ENCODE data around the gene PKD2L1. TPM values are rescaled to one million over a fixed set of nuclear protein-coding genes. Genes with fewer than 3 reads are reported as not detected.

Gene PKD2L1
- total and polyA plus RNA-seq, 4 experiments from 2014 or later = not detected

GRCh38 chr10:100362570-100363496, 32.8 kb upstream of the PKD2L1 start:
- peaks cover 0 to 12% (median 7%) of the 10 kb centered on the region in 4 donors for H3K4me1 Mint-ChIP-seq
- CTCF ChIA-PET (ENCODE audit: partially characterized antibody) = no interaction called here

GRCh38 chr10:100360234-100360633, 30.2 kb upstream of the PKD2L1 start:
- peaks cover 0 to 3% of the 10 kb centered on the region in 2 donors for H3K36me3 Mint-ChIP-seq
- H3K36me3 ChIP-seq (ENCODE audit: insufficient read depth, low read length) = no peaks in the 10 kb centered on the region
- H3K4me3 Mint-ChIP-seq = no peak overlapping the region
- H3K9me3 Mint-ChIP-seq = no peaks in the 10 kb centered on the region
- H3K27ac Mint-ChIP-seq = no peak overlapping the region
- H3K27me3 Mint-ChIP-seq = no peaks in the 10 kb centered on the region
- peaks cover 0 to 7% (median 6%) of the 10 kb centered on the region in 4 donors for H3K4me1 Mint-ChIP-seq
- no peak overlapping the region for H3K4me3 ChIP-seq (ENCODE audit: low read length in 2 of 2)
- intact Hi-C loops (cut with micrococcal nuclease) = no loop called here
- ChIA-PET CTCF (ENCODE audit: partially characterized antibody) (no interaction called here), POLR2A (ENCODE audit: partially characterized antibody) (no interaction called here)
- no peak overlapping the region for H3K27ac ChIP-seq (ENCODE audit: low read depth, low read length)
- H3K4me1 ChIP-seq (ENCODE audit: insufficient read depth, low read length) = no peaks in the 10 kb centered on the region
- H3K27me3 ChIP-seq (ENCODE audit: insufficient read depth, low read length) = no peaks in the 10 kb centered on the region
- DNase-seq = no peak
- no peaks in the 10 kb centered on the region for H3K9me3 ChIP-seq (ENCODE audit: control insufficient read depth in 1 of 2, low read length in 2 of 2)

More at GRCh38 chr10:100362570-100363496, 32.8 kb upstream of the PKD2L1 start:
- no peak overlapping the region for H3K27ac ChIP-seq (ENCODE audit: low read depth, low read length)
- Mint-ChIP-seq H3K27ac (no peak overlapping the region), H3K9me3 (no peaks in the 10 kb centered on the region), H3K4me3 (no peak overlapping the region), H3K36me3 (peaks cover 0 to 3% of the 10 kb centered on the region in 2 donors), H3K27me3 (no peaks in the 10 kb centered on the region)
- H3K4me1 ChIP-seq (ENCODE audit: insufficient read depth, low read length) = no peaks in the 10 kb centered on the region
- H3K9me3 ChIP-seq (ENCODE audit: control insufficient read depth in 1 of 2, low read length in 2 of 2) = no peaks in the 10 kb centered on the region
- no peak overlapping the region for H3K4me3 ChIP-seq (ENCODE audit: low read length in 2 of 2)
- DNase-seq = no peak
- intact Hi-C loops (cut with micrococcal nuclease) = no loop called here
- POLR2A ChIA-PET (ENCODE audit: partially characterized antibody) = no interaction called here
- no peaks in the 10 kb centered on the region for H3K27me3 ChIP-seq (ENCODE audit: insufficient read depth, low read length)
- no peaks in the 10 kb centered on the region for H3K36me3 ChIP-seq (ENCODE audit: insufficient read depth, low read length)

GRCh38 chr10:100359529-100360150, 29.6 kb upstream of the PKD2L1 start:
- Histone ChIP-seq H3K27me3 (ENCODE audit: insufficient read depth, low read length) (no peaks in the 10 kb centered on the region), H3K27ac (ENCODE audit: low read depth, low read length) (no peak overlapping the region), H3K4me3 (ENCODE audit: low read length in 2 of 2) (no peak overlapping the region), H3K4me1 (ENCODE audit: insufficient read depth, low read length) (no peaks in the 10 kb centered on the region), H3K36me3 (ENCODE audit: insufficient read depth, low read length) (no peaks in the 10 kb centered on the region), H3K9me3 (ENCODE audit: control insufficient read depth in 1 of 2, low read length in 2 of 2) (no peaks in the 10 kb centered on the region)
- H3K4me3 Mint-ChIP-seq = no peak overlapping the region
- peak overlapping the region in 1 of 7 donors; percentile 58 for H3K27ac Mint-ChIP-seq
- no peaks in the 10 kb centered on the region for H3K9me3 Mint-ChIP-seq
- CTCF ChIA-PET (ENCODE audit: partially characterized antibody) = no interaction called here
- peaks cover 0 to 7% (median 6%) of the 10 kb centered on the region in 4 donors for H3K4me1 Mint-ChIP-seq
- no peak for DNase-seq
- intact Hi-C loops (cut with micrococcal nuclease) = no loop called here
- H3K36me3 Mint-ChIP-seq = peaks cover 0 to 3% of the 10 kb centered on the region in 2 donors
- no peaks in the 10 kb centered on the region for H3K27me3 Mint-ChIP-seq
- POLR2A ChIA-PET (ENCODE audit: partially characterized antibody) = no interaction called here

GRCh38 chr10:100359030-100359432, 29.0 kb upstream of the PKD2L1 start:
- intact Hi-C loops (cut with micrococcal nuclease) = no loop called here
- Mint-ChIP-seq H3K4me1 (peaks cover 0 to 7% (median 6%) of the 10 kb centered on the region in 4 donors), H3K36me3 (peaks cover 0 to 3% of the 10 kb centered on the region in 2 donors), H3K27ac (peak overlapping the region in 3 of 7 donors; percentile 31 to 63 (median 58)), H3K4me3 (no peak overlapping the region), H3K27me3 (no peaks in the 10 kb centered on the region), H3K9me3 (no peaks in the 10 kb centered on the region)
- Histone ChIP-seq H3K27me3 (ENCODE audit: insufficient read depth, low read length) (no peaks in the 10 kb centered on the region), H3K4me1 (ENCODE audit: insufficient read depth, low read length) (no peaks in the 10 kb centered on the region), H3K27ac (ENCODE audit: low read depth, low read length) (no peak overlapping the region), H3K36me3 (ENCODE audit: insufficient read depth, low read length) (no peaks in the 10 kb centered on the region), H3K4me3 (ENCODE audit: low read length in 2 of 2) (no peak overlapping the region), H3K9me3 (ENCODE audit: control insufficient read depth in 1 of 2, low read length in 2 of 2) (no peaks in the 10 kb centered on the region)
- DNase-seq = no peak
- CTCF ChIA-PET (ENCODE audit: partially characterized antibody) = interaction anchor here (0.8 kb wide), 1 partner anchor 10 kb away, joined by 3 read pairs; no protein-coding TSS in a partner anchor
- POLR2A ChIA-PET (ENCODE audit: partially characterized antibody) = no interaction called here

GRCh38 chr10:100357059-100357858, 27.2 kb upstream of the PKD2L1 start:
- Mint-ChIP-seq H3K4me3 (no peak overlapping the region), H3K4me1 (peaks cover 0 to 7% (median 6%) of the 10 kb centered on the region in 4 donors), H3K27me3 (no peaks in the 10 kb centered on the region), H3K27ac (peak overlapping the region in 3 of 7 donors; percentile 43 to 81 (median 63)), H3K9me3 (no peaks in the 10 kb centered on the region), H3K36me3 (peaks cover 0 to 3% of the 10 kb centered on the region in 2 donors)
- Histone ChIP-seq H3K9me3 (ENCODE audit: control insufficient read depth in 1 of 2, low read length in 2 of 2) (no peaks in the 10 kb centered on the region), H3K4me1 (ENCODE audit: insufficient read depth, low read length) (no peaks in the 10 kb centered on the region), H3K27ac (ENCODE audit: low read depth, low read length) (no peak overlapping the region), H3K27me3 (ENCODE audit: insufficient read depth, low read length) (no peaks in the 10 kb centered on the region), H3K4me3 (ENCODE audit: low read length in 2 of 2) (no peak overlapping the region), H3K36me3 (ENCODE audit: insufficient read depth, low read length) (no peaks in the 10 kb centered on the region)
- CTCF ChIA-PET (ENCODE audit: partially characterized antibody) = no interaction called here
- POLR2A ChIA-PET (ENCODE audit: partially characterized antibody) = no interaction called here
- no peak for DNase-seq
- intact Hi-C loops (cut with micrococcal nuclease) = no loop called here

GRCh38 chr10:100356067-100357017, 26.3 kb upstream of the PKD2L1 start:
- no peak overlapping the region for H3K27ac Mint-ChIP-seq
- no peaks in the 10 kb centered on the region for H3K36me3 ChIP-seq (ENCODE audit: insufficient read depth, low read length)
- H3K27ac ChIP-seq (ENCODE audit: low read depth, low read length) = no peak overlapping the region
- H3K9me3 ChIP-seq (ENCODE audit: control insufficient read depth in 1 of 2, low read length in 2 of 2) = no peaks in the 10 kb centered on the region
- no peak overlapping the region for H3K4me3 ChIP-seq (ENCODE audit: low read length in 2 of 2)
- CTCF ChIA-PET (ENCODE audit: partially characterized antibody) = interaction anchor here (1.3 kb wide), 1 partner anchor 153 kb away, joined by 4 read pairs; no protein-coding TSS in a partner anchor
- peaks cover 0 to 3% of the 10 kb centered on the region in 2 donors for H3K36me3 Mint-ChIP-seq
- H3K4me3 Mint-ChIP-seq = no peak overlapping the region
- H3K27me3 ChIP-seq (ENCODE audit: insufficient read depth, low read length) = no peaks in the 10 kb centered on the region
- H3K9me3 Mint-ChIP-seq = no peaks in the 10 kb centered on the region
- H3K4me1 ChIP-seq (ENCODE audit: insufficient read depth, low read length) = no peaks in the 10 kb centered on the region
- H3K27me3 Mint-ChIP-seq = no peaks in the 10 kb centered on the region
- intact Hi-C loops (cut with micrococcal nuclease) = no loop called here
- POLR2A ChIA-PET (ENCODE audit: partially characterized antibody) = no interaction called here
- H3K4me1 Mint-ChIP-seq = peaks cover 0 to 7% (median 6%) of the 10 kb centered on the region in 4 donors
- no peak for DNase-seq

Data from CD4-positive, alpha-beta memory T cell (primary cell).